Prostate gland (tissue), 2 donors: Measurements from ENCODE around the gene CAMKMT. TPM values are rescaled to one million over a fixed set of nuclear protein-coding genes. Genes with fewer than 3 reads are reported as not detected.

Experiments
- DNase-seq: peaks from one replicate; pipeline ENCODE4 v3.0.0-alpha.2; 2019; ENCODE audit warnings: low spot score
- H3K27ac ChIP-seq, 2 donors: fragments of 200-600 bp; sonication (generic); 2 replicates each; pipeline ENCODE4 v1.5.1; 2017 to 2019
- H3K27me3 ChIP-seq: fragments of 200-600 bp; sonication (generic); replicated peaks from 2 replicates; pipeline ENCODE4 v1.5.1; 2019; ENCODE audit not compliant: insufficient read depth
- H3K36me3 ChIP-seq, 2 donors: fragments of 200-600 bp; sonication (generic); 1 replicate in 1 of 2; 2 replicates in 1 of 2; pipeline versions ENCODE4 v1.5.1 to v1.8.1; 2017 to 2019
- H3K4me1 ChIP-seq: fragments of 200-600 bp; sonication (generic); replicated peaks from 2 replicates; pipeline ENCODE4 v1.5.1; 2019
- H3K4me3 ChIP-seq, 2 donors: fragments of 200-600 bp; sonication (generic); 2 replicates each; pipeline ENCODE4 v1.5.1; 2017 to 2019
- H3K9me3 ChIP-seq: fragments of 200-600 bp; sonication (generic); 2 replicates; pipeline ENCODE4 v1.5.1; 2017
- POLR2A ChIP-seq: fragments of 450-650 bp; IDR thresholded peaks from one replicate; pipeline ENCODE4 v1.6.1; 2016; ENCODE audit warnings: antibody characterized with exemption, mild to moderate bottlenecking
- POLR2AphosphoS5 ChIP-seq: sonication (generic); formaldehyde crosslinking; IDR thresholded peaks from one replicate; pipeline ENCODE4 v1.6.1; 2017; ENCODE audit warnings: antibody characterized with exemption
- WGBS: methylation state at CpG from one replicate; pipeline ENCODE4 v1.1.5; 2018; 5-methylcytosine and 5-hydroxymethylcytosine counted together
- intact Hi-C: fragments of 100-400 bp; cut with DNase I; formaldehyde crosslinking; loops from one replicate; pipeline ENCODE4 v1.14.2; 2022
- total RNA-seq, 2 donors: library from RNA; depleted of rRNA; stranded (reverse); fragments of >200 nt; gene quantifications; one replicate each; pipeline ENCODE4 v1.1.0, GENCODE V29; 2016
- TF ChIP-seq, protein P1 (sequence below), 4 experiments: fragments of 200-600 bp in 2 of 4; fragments of 450-650 bp in 2 of 4; sonication (generic) in 2 of 4; IDR thresholded peaks; 1 replicate in 3 of 4; 2 replicates in 1 of 4; pipeline ENCODE4 v1.5.1; 2016 to 2019; ENCODE audit warnings: antibody characterized with exemption in 4 of 4, mild to moderate bottlenecking in 2 of 4, moderate library complexity in 2 of 4

Gene CAMKMT
- total RNA-seq, 2 donors from 2014 or later, result 5.4 to 7.6 TPM

DNA sequence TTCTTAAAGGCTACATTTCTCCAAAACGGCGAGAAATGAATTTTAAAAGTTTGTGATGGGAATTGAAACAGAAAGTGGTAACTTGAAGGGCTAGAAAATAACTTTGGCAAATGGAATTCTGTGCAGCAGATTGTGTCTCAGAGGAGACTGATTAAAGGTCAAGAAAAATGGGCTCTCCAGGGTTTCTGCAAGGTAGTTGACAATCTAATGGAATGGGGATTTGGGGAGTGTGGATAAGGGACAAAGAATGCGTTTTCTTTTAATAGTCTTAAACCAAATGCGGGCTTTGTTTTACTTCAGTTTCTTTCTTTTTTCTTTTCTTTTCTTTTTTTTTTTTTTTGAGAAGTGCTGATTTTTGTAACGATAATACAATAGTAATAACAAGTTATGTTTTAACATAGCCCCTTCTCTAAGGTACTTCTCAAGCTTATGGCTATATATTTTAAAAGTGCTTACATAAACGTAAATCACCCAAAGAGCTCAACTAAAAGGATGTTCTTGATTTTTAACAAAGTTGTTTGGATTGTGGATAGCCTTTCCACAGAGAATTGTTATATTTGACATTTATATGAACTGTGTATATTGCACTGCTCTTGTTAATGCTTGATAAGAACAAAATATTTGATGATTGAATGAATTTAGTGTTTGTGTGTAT lies 36.6 kb downstream of the CAMKMT start:
- Histone ChIP-seq H3K36me3 (no peaks in the 10 kb centered on the region), H3K9me3 (no peaks in the 10 kb centered on the region), H3K27ac (no peak overlapping the region), H3K4me3 (no peak overlapping the region), H3K27me3 (no peaks in the 10 kb centered on the region), H3K4me1 (no peaks in the 10 kb centered on the region)
- 60% methylated on average over 6 of the region's 6 CpGs for WGBS
- TF ChIP-seq, protein P1, sequence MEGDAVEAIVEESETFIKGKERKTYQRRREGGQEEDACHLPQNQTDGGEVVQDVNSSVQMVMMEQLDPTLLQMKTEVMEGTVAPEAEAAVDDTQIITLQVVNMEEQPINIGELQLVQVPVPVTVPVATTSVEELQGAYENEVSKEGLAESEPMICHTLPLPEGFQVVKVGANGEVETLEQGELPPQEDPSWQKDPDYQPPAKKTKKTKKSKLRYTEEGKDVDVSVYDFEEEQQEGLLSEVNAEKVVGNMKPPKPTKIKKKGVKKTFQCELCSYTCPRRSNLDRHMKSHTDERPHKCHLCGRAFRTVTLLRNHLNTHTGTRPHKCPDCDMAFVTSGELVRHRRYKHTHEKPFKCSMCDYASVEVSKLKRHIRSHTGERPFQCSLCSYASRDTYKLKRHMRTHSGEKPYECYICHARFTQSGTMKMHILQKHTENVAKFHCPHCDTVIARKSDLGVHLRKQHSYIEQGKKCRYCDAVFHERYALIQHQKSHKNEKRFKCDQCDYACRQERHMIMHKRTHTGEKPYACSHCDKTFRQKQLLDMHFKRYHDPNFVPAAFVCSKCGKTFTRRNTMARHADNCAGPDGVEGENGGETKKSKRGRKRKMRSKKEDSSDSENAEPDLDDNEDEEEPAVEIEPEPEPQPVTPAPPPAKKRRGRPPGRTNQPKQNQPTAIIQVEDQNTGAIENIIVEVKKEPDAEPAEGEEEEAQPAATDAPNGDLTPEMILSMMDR (IDR thresholded peaks at IDR 0.05), result no peak
- TF ChIP-seq POLR2A (no peak), POLR2AphosphoS5 (no peak)
- intact Hi-C loops, result no loop called here
- DNase-seq, result no peak

DNA sequence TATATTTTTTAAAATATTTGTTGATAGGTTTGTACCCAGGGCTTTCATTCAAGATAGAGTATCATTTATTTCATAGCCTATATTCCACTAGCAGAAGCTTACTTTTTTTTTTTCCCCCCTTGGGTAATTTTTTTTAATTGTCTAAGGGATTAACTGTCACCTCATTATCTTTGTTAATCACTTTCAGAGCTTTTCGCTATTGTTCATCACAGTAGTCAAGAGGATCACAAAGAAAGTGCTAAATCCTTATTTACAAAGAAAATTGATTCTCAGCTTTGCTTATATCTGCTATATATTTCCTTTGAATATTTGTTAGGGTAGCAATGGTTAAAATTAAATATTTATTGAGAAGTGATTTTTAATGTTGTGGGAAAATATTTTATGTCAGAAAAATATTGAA lies 59.0 kb downstream of the CAMKMT start:
- no peaks in the 10 kb centered on the region for H3K36me3 ChIP-seq
- H3K4me1 ChIP-seq, result no peaks in the 10 kb centered on the region
- intact Hi-C loops, result no loop called here
- no peak for DNase-seq
- H3K4me3 ChIP-seq, result no peak overlapping the region
- no peak overlapping the region for H3K27ac ChIP-seq
- TF ChIP-seq, protein P1 (IDR thresholded peaks at IDR 0.05), result no peak
- TF ChIP-seq POLR2AphosphoS5 (no peak), POLR2A (no peak)
- no peaks in the 10 kb centered on the region for H3K27me3 ChIP-seq
- H3K9me3 ChIP-seq, result no peaks in the 10 kb centered on the region
- 98% methylated on average over 1 of the region's 1 CpG for WGBS

DNA sequence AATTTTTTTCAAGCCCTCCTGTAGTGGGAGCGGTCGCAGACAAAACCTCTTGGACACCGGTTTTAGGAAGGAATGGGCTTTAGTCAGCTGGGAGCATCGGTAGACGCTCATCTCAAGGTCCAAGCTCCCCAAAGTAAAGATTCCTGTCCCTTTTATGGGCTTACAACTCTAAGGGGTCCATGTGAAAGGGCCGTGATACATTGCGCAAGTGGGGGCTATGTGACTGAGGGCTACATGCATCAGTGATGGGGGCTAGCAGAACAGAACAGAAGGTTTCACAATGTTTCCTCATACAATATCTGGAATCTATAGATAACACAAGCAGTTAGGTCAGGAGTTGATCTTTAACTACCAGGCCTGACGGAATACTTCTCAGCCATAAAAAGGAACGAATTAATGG lies 62.5 kb downstream of the CAMKMT start:
- Histone ChIP-seq H3K27me3 (no peaks in the 10 kb centered on the region), H3K36me3 (no peaks in the 10 kb centered on the region), H3K4me1 (no peaks in the 10 kb centered on the region), H3K4me3 (no peak overlapping the region), H3K27ac (no peak overlapping the region), H3K9me3 (no peaks in the 10 kb centered on the region)
- DNase-seq, result no peak
- intact Hi-C loops, result no loop called here
- WGBS, result 93% methylated on average over 9 of the region's 9 CpGs
- TF ChIP-seq POLR2A (no peak), POLR2AphosphoS5 (no peak)
- TF ChIP-seq, protein P1 (IDR thresholded peaks at IDR 0.05), result no peak

DNA sequence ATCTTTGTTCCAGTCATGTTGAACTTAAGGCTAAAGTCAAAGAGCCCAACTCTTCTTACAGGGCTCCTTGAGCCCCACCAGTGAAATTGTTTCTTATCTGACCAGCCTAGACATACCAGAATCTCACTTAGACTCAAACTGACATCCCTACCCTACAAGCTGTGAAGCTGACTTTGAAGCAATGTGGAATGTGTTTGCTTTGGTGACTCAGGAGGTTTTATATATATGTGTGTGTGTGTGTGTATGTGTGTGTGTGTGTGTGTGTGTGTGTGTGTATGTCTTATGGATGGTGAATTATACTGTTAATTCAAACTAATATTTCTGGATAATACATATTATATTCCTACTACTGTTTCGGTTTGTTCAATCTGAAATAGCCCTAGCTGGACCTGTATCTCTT lies 67.3 kb downstream of the CAMKMT start:
- DNase-seq, result no peak
- WGBS, result 84% methylated on average over 1 of the region's 1 CpG
- Histone ChIP-seq H3K27me3 (no peaks in the 10 kb centered on the region), H3K4me1 (no peaks in the 10 kb centered on the region), H3K9me3 (no peaks in the 10 kb centered on the region), H3K27ac (no peak overlapping the region), H3K36me3 (no peaks in the 10 kb centered on the region), H3K4me3 (no peak overlapping the region)
- intact Hi-C loops, result no loop called here
- TF ChIP-seq, protein P1 (IDR thresholded peaks at IDR 0.05), result no peak
- TF ChIP-seq POLR2AphosphoS5 (no peak), POLR2A (no peak)

DNA sequence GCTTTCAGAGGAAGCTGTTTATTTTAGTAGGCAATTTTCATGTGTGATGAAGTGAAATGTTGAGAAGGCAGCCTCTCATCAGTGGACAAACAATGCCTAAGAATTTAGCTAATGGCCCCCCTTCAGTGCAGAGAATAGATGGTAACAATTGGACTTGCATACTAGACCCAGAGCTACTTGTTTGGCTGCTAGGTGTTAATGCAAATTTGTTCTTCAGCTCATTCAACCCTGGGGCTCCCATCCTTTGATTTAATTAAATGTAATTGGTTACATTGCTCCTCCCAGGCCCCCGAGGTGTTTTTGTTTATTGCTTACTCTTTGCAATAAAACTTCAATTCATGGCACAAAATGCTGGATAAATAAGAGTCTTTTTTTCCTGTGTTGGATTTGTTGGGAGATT lies 68.6 kb downstream of the CAMKMT start:
- no peak overlapping the region for H3K4me3 ChIP-seq
- no peaks in the 10 kb centered on the region for H3K36me3 ChIP-seq
- no peaks in the 10 kb centered on the region for H3K4me1 ChIP-seq
- DNase-seq, result no peak
- WGBS, result 50% methylated on average over 1 of the region's 1 CpG
- TF ChIP-seq POLR2AphosphoS5, result no peak
- TF ChIP-seq, protein P1 (IDR thresholded peaks at IDR 0.05), result no peak
- no peak for TF ChIP-seq POLR2A
- intact Hi-C loops, result no loop called here
- H3K27me3 ChIP-seq, result no peaks in the 10 kb centered on the region
- H3K9me3 ChIP-seq, result no peaks in the 10 kb centered on the region
- no peak overlapping the region for H3K27ac ChIP-seq
